Measurements from ENCODE around the gene COA3. TPM values are rescaled to one million over a fixed set of nuclear protein-coding genes. Genes with fewer than 3 reads are reported as not detected.
A peak's percentile ranks its signal among the peaks of the same experiment; 100 is the strongest.

Gene COA3
- total RNA-seq, 1 experiment from 2014 or later, result 54.2 TPM

DNA sequence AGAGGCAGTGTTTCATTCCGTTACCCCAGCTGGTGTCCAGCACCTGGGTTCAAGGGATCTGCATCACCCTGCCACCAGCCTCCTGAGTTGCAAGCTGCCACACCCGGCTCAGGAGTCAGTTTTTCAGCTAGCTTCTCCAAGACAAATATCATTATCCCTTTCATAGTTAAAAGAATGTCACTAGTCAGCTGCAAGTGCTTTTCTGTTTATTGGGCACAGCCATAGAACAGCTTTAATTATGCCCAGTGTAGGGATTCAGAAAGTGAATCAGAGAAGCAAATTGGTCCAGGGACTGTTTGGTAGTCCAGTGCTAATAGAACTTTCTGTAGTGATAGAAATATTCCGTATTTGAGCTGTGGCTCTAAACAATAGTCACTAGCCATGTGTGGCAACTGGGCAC is 49.6 kb upstream of the COA3 start:
- TF ChIP-seq HMGA2 (CRISPR knock-in tag; IDR thresholded peaks at IDR 0.05) (no peak), ZNF396 (CRISPR knock-in tag; IDR thresholded peaks at IDR 0.05; ENCODE audit: borderline replicate concordance) (no peak), CREM (CRISPR knock-in tag; IDR thresholded peaks at IDR 0.05) (no peak)
- no peaks in the 10 kb centered on the region; the same call in 1 of the 2 replicates for H3K4me1 Mint-ChIP-seq
- H3K36me3 Mint-ChIP-seq, result peaks cover 23% of the 10 kb centered on the region
- ATAC-seq (no peak), DNase-seq (ENCODE audit: low spot score) (no peak)
- H3K27me3 Mint-ChIP-seq (ENCODE audit: low read depth), result no peaks in the 10 kb centered on the region
- ChIA-PET POLR2A (interaction anchor here (0.6 kb wide), 2 partner anchors 86 to 252 kb away, joined by 3 read pairs; no protein-coding TSS in a partner anchor), CTCF (interaction anchor here (0.6 to 3.3 kb wide), 5 partner anchors 24 to 212 kb away, joined by 3 to 19 read pairs (median 5); partner anchors contain the start of genes BECN1 and RPL27)
- H3K4me3 Mint-ChIP-seq, result no peak overlapping the region
- H3K27ac Mint-ChIP-seq, result no peak overlapping the region
- H3K9me3 Mint-ChIP-seq, result no peaks in the 10 kb centered on the region

DNA sequence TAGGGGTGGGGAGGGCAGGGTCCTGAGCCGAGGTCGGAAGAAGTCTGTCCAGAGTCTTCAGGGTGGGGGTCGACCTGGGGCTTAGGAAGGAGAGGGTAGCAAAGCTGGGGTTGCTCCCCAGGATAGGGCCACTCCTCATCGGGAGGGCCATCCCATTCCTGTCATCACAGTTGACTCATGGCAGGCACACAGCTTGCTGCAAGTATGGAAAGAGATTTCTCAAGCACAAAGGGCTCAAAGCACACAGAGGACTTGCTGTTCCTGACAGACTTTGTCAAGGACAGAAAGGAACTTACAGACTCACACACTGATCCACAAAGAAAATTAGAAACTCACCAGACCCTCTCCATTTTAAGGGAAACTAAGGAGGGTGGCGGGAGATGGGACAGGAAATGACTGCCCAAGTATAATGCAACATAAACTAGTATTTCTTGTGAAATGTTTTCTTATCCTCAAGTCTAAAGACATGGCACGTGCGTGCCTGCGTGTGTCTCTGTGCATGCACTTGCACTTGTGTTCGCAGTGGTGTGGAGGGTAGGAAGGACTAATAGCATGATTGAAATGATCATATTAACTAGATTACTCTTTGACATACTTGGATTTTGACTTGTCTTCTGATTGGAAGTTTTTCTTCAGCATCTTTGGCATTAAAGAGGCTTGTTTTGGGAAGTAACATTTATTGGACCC is 48.2 kb upstream of the COA3 start:
- ChIA-PET CTCF (interaction anchor here (0.7 to 1.6 kb wide), 2 partner anchors 82 to 151 kb away, joined by 3 to 4 read pairs; partner anchors contain the start of gene RPL27), POLR2A (no interaction called here)
- ATAC-seq (no peak), DNase-seq (ENCODE audit: low spot score) (no peak)
- Mint-ChIP-seq H3K36me3 (peaks cover 35% of the 10 kb centered on the region), H3K4me1 (no peaks in the 10 kb centered on the region; the same call in 1 of the 2 replicates), H3K9me3 (no peaks in the 10 kb centered on the region), H3K27me3 (ENCODE audit: low read depth) (no peaks in the 10 kb centered on the region), H3K27ac (no peak overlapping the region), H3K4me3 (no peak overlapping the region)
- TF ChIP-seq GABPB1 (CRISPR knock-in tag; IDR thresholded peaks at IDR 0.05), result 0 out of 2 replicates have a peak, but pooled peaks have one; percentile 13
- TF ChIP-seq, protein P1, sequence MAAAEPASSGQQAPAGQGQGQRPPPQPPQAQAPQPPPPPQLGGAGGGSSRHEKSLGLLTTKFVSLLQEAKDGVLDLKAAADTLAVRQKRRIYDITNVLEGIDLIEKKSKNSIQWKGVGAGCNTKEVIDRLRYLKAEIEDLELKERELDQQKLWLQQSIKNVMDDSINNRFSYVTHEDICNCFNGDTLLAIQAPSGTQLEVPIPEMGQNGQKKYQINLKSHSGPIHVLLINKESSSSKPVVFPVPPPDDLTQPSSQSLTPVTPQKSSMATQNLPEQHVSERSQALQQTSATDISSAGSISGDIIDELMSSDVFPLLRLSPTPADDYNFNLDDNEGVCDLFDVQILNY (CRISPR knock-in tag; IDR thresholded peaks at IDR 0.05), result no peak

DNA sequence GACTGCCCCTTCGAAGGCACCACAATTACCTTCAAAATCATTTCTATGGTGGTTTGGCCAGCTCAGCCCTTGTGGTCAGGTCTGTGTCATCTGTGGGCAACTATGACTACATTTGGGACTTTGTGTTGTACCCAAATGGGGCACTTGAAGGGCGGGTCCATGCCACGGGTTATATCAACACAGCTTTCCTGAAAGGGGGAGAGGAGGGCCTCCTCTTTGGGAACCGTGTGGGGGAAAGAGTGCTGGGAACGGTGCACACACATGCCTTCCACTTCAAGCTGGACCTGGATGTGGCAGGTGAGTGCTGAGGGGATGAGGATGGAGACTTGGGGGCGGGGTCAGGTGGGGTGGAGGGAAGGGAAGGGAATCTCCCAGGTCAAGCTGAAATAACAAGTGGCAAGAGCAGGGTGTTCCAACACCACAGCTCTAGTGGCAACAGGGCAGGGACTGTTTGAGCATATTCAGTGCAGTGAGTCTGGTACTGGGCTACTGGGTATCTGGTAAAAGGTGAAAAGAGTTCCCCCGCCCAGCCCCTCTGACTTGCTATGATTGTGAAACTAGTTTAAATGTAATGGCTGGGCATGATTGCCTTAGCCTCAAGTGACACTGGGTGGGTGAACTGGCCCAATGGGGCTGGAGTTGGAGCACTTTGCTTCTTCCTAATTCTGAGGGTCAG is 47.6 kb upstream of the COA3 start:
- CTCF ChIA-PET, result interaction anchor here (1.0 to 4.5 kb wide), 2 partner anchors 83 to 92 kb away, joined by 3 to 52 read pairs; no protein-coding TSS in a partner anchor
- Mint-ChIP-seq H3K27me3 (ENCODE audit: low read depth) (no peaks in the 10 kb centered on the region), H3K36me3 (peaks cover 42% of the 10 kb centered on the region), H3K27ac (no peak overlapping the region), H3K4me1 (no peaks in the 10 kb centered on the region; the same call in 1 of the 2 replicates), H3K4me3 (no peak overlapping the region), H3K9me3 (no peaks in the 10 kb centered on the region)
- ATAC-seq (no peak), DNase-seq (ENCODE audit: low spot score) (no peak)
- POLR2A ChIA-PET, result interaction anchor here (0.5 to 1.4 kb wide), 3 partner anchors 13 to 152 kb away, joined by 3 read pairs; partner anchors contain the start of gene PSME3
- TF ChIP-seq ZNF671 (CRISPR knock-in tag; IDR thresholded peaks at IDR 0.05), result no peak
- no peak for TF ChIP-seq ATF1 (CRISPR knock-in tag; IDR thresholded peaks at IDR 0.05)
- TF ChIP-seq, protein P2, sequence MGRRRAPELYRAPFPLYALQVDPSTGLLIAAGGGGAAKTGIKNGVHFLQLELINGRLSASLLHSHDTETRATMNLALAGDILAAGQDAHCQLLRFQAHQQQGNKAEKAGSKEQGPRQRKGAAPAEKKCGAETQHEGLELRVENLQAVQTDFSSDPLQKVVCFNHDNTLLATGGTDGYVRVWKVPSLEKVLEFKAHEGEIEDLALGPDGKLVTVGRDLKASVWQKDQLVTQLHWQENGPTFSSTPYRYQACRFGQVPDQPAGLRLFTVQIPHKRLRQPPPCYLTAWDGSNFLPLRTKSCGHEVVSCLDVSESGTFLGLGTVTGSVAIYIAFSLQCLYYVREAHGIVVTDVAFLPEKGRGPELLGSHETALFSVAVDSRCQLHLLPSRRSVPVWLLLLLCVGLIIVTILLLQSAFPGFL (CRISPR knock-in tag; IDR thresholded peaks at IDR 0.05; ENCODE audit: borderline replicate concordance), result no peak

DNA sequence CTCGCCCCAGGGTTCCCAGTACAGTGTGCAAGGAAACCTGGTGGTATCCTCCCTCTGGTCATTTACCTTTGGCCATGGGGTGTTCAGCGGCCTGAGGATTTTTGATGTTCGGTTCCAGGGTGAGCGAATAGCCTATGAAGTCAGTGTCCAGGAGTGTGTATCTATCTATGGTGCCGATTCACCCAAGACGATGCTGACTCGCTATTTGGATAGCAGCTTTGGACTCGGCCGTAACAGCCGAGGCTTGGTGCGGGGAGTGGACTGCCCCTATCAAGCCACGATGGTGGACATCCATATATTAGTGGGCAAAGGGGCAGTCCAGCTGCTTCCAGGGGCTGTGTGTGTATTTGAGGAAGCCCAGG is 47.0 kb upstream of the COA3 start:
- ATAC-seq (no peak), DNase-seq (ENCODE audit: low spot score) (no peak)
- ChIA-PET CTCF (interaction anchor here (1.0 to 4.5 kb wide), 4 partner anchors 26 to 152 kb away, joined by 3 to 52 read pairs (median 9); partner anchors contain the start of gene RPL27), POLR2A (interaction anchor here (0.5 to 1.4 kb wide), 3 partner anchors 12 to 152 kb away, joined by 3 read pairs; partner anchors contain the start of gene PSME3)
- H3K4me1 Mint-ChIP-seq, result no peaks in the 10 kb centered on the region
- H3K9me3 Mint-ChIP-seq, result no peaks in the 10 kb centered on the region
- H3K36me3 Mint-ChIP-seq, result peaks cover 47% of the 10 kb centered on the region
- TF ChIP-seq ZNF219 (CRISPR knock-in tag; IDR thresholded peaks at IDR 0.05; ENCODE audit: borderline replicate concordance), result no peak
- TF ChIP-seq ZNF121 (CRISPR knock-in tag; IDR thresholded peaks at IDR 0.05), result no peak
- TF ChIP-seq, protein P3, sequence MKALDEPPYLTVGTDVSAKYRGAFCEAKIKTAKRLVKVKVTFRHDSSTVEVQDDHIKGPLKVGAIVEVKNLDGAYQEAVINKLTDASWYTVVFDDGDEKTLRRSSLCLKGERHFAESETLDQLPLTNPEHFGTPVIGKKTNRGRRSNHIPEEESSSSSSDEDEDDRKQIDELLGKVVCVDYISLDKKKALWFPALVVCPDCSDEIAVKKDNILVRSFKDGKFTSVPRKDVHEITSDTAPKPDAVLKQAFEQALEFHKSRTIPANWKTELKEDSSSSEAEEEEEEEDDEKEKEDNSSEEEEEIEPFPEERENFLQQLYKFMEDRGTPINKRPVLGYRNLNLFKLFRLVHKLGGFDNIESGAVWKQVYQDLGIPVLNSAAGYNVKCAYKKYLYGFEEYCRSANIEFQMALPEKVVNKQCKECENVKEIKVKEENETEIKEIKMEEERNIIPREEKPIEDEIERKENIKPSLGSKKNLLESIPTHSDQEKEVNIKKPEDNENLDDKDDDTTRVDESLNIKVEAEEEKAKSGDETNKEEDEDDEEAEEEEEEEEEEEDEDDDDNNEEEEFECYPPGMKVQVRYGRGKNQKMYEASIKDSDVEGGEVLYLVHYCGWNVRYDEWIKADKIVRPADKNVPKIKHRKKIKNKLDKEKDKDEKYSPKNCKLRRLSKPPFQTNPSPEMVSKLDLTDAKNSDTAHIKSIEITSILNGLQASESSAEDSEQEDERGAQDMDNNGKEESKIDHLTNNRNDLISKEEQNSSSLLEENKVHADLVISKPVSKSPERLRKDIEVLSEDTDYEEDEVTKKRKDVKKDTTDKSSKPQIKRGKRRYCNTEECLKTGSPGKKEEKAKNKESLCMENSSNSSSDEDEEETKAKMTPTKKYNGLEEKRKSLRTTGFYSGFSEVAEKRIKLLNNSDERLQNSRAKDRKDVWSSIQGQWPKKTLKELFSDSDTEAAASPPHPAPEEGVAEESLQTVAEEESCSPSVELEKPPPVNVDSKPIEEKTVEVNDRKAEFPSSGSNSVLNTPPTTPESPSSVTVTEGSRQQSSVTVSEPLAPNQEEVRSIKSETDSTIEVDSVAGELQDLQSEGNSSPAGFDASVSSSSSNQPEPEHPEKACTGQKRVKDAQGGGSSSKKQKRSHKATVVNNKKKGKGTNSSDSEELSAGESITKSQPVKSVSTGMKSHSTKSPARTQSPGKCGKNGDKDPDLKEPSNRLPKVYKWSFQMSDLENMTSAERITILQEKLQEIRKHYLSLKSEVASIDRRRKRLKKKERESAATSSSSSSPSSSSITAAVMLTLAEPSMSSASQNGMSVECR (CRISPR knock-in tag; IDR thresholded peaks at IDR 0.05; ENCODE audit: borderline replicate concordance), result no peak
- TF ChIP-seq TEAD4 (CRISPR knock-in tag; IDR thresholded peaks at IDR 0.05), result no peak
- TF ChIP-seq, protein P4, sequence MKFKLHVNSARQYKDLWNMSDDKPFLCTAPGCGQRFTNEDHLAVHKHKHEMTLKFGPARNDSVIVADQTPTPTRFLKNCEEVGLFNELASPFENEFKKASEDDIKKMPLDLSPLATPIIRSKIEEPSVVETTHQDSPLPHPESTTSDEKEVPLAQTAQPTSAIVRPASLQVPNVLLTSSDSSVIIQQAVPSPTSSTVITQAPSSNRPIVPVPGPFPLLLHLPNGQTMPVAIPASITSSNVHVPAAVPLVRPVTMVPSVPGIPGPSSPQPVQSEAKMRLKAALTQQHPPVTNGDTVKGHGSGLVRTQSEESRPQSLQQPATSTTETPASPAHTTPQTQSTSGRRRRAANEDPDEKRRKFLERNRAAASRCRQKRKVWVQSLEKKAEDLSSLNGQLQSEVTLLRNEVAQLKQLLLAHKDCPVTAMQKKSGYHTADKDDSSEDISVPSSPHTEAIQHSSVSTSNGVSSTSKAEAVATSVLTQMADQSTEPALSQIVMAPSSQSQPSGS (CRISPR knock-in tag; IDR thresholded peaks at IDR 0.05; ENCODE audit: borderline replicate concordance, low read depth), result no peak
- TF ChIP-seq, protein P5, sequence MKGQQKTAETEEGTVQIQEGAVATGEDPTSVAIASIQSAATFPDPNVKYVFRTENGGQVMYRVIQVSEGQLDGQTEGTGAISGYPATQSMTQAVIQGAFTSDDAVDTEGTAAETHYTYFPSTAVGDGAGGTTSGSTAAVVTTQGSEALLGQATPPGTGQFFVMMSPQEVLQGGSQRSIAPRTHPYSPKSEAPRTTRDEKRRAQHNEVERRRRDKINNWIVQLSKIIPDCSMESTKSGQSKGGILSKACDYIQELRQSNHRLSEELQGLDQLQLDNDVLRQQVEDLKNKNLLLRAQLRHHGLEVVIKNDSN (CRISPR knock-in tag; IDR thresholded peaks at IDR 0.05), result no peak
- TF ChIP-seq ZNF423 (CRISPR knock-in tag; IDR thresholded peaks at IDR 0.05), result no peak
- H3K4me3 Mint-ChIP-seq, result no peak overlapping the region
- H3K27me3 Mint-ChIP-seq (ENCODE audit: low read depth), result no peaks in the 10 kb centered on the region
- H3K27ac Mint-ChIP-seq, result no peak overlapping the region
